Panc1 (cell line): Measurements from ENCODE around the gene NUFIP1. TPM values are rescaled to one million over a fixed set of nuclear protein-coding genes. Genes with fewer than 3 reads are reported as not detected.

Experiments used
- ATAC-seq: fragments of 200-7000 bp; cut with Tn5 transposase; 2 replicates; pipeline ENCODE4 v1.9.1; 2020; ENCODE audit warnings: mild to moderate bottlenecking, moderate library complexity
- BruUV-seq: library from RNA; stranded (reverse); fragments of 400-500 nt; replicated peaks from 2 replicates; lab custom pipeline; 2021; lab: Mats Ljungman, UMichigan
- CTCF ChIA-PET: fragments of 300-600 bp; sonication (Branson Sonifier 250); formaldehyde crosslinking; loops from one replicate; lab custom pipeline; 2022; ENCODE audit warnings: antibody characterized with exemption; lab: Charles Lee
- POLR2A ChIA-PET: fragments of 300-600 bp; sonication (Branson Sonifier 250); formaldehyde crosslinking; loops from one replicate; lab custom pipeline; 2022; ENCODE audit warnings: antibody characterized with exemption; lab: Charles Lee
- DNase-seq: peaks from one replicate; pipeline ENCODE4 v3.0.0-alpha.2; 2010; ENCODE audit warnings: low read depth, low spot score
- H3K27ac ChIP-seq: 2 replicates; pipeline ENCODE4 v1.5.1; 2011; ENCODE audit warnings: mild to moderate bottlenecking, low read length, inconsistent platforms
- H3K27me3 ChIP-seq: fragments of 200-500 bp; sonication (Bioruptor generic); 2 replicates; pipeline ENCODE4 v1.6.0; 2014; ENCODE audit warnings: low read length, inconsistent platforms; ENCODE audit not compliant: control insufficient read depth, insufficient read depth
- H3K36me3 ChIP-seq: fragments of 200-500 bp; sonication (Bioruptor generic); 2 replicates; pipeline ENCODE4 v1.5.1; 2014; ENCODE audit warnings: inconsistent platforms, mild to moderate bottlenecking, low read length, moderate library complexity; ENCODE audit not compliant: control insufficient read depth, insufficient read depth
- H3K4me1 ChIP-seq: 2 replicates; pipeline ENCODE4 v1.5.1; 2011; ENCODE audit warnings: inconsistent platforms, mild to moderate bottlenecking, low read length, moderate library complexity; ENCODE audit not compliant: control insufficient read depth, insufficient read depth
- H3K4me3 ChIP-seq, 2 experiments: 2 replicates each; pipeline ENCODE4 v1.5.1; 2011 to 2012; ENCODE audit warnings: low read depth in 2 of 2, low read length in 2 of 2, mild to moderate bottlenecking in 2 of 2, inconsistent platforms in 1 of 2, moderate library complexity in 1 of 2
- H3K9me3 ChIP-seq: fragments of 200-500 bp; sonication (Bioruptor generic); 2 replicates; pipeline ENCODE4 v1.5.1; 2014; ENCODE audit warnings: low read depth, mild to moderate bottlenecking, inconsistent platforms, low read length, moderate library complexity; ENCODE audit not compliant: control insufficient read depth, insufficient read depth
- CTCF ChIP-seq: fragments of 450-650 bp; IDR thresholded peaks from 2 replicates; pipeline ENCODE4 v1.5.1; 2017; ENCODE audit warnings: mild to moderate bottlenecking
- POLR2AphosphoS5 ChIP-seq: IDR thresholded peaks from 2 replicates; pipeline ENCODE4 v1.6.1; 2012; ENCODE audit warnings: mild to moderate bottlenecking, low read depth, low read length, moderate library complexity
- SIN3A ChIP-seq: IDR thresholded peaks from 2 replicates; pipeline ENCODE4 v1.6.1; 2012; ENCODE audit warnings: low read depth, mild to moderate bottlenecking, low read length, moderate library complexity, borderline replicate concordance; ENCODE audit not compliant: insufficient read depth
- TCF7L2 ChIP-seq: IDR thresholded peaks from 2 replicates; pipeline ENCODE4 v1.6.1; 2011; ENCODE audit warnings: mild to moderate bottlenecking, low read depth, low read length, inconsistent platforms
- in situ Hi-C: cut with HindIII; loops from 2 replicates; pipeline ENCODE4 v1.10.0; 2016; ENCODE audit warnings: low sequenced_read_pairs, low pct_unique_long_range_greater_than_20kb
- intact Hi-C: fragments of 100-400 bp; cut with micrococcal nuclease; formaldehyde crosslinking; loops from one replicate; pipeline ENCODE4 v1.10.0; 2022; ENCODE audit not compliant: unreplicated experiment
- total RNA-seq: library from RNA; stranded (reverse); gene quantifications from one replicate; pipeline ENCODE4 v1.2.1, GENCODE V29; 2021; ENCODE audit not compliant: unreplicated experiment
- TF ChIP-seq, protein P1 (sequence below), 2 experiments: IDR thresholded peaks; 2 replicates each; pipeline ENCODE4 v1.6.1; 2011 to 2012; ENCODE audit warnings: low read depth in 2 of 2, control low read depth in 1 of 2, low read length in 1 of 2, mild to moderate bottlenecking in 1 of 2, moderate library complexity in 1 of 2; ENCODE audit not compliant: insufficient read depth in 1 of 2

Gene NUFIP1
- total RNA-seq, 1 experiment from 2014 or later = 6.6 TPM

GRCh38 chr13:44921931-44922758 lies 67.1 kb downstream of the NUFIP1 start:
- intact Hi-C loops (no loop called here), in situ Hi-C loops (no loop called here)
- peak; percentile 44; the same call in 1 of the 2 replicates for ATAC-seq
- BruUV-seq = no TSS peak
- Histone ChIP-seq H3K4me3 (no peak overlapping the region), H3K27me3 (no peaks in the 10 kb centered on the region), H3K9me3 (no peaks in the 10 kb centered on the region), H3K4me1 (no peaks in the 10 kb centered on the region), H3K36me3 (no peaks in the 10 kb centered on the region), H3K27ac (no peak overlapping the region)
- DNase-seq = peak; percentile 72
- ChIA-PET POLR2A (interaction anchor here (0.6 kb wide), 1 partner anchor 372 kb away, joined by 4 read pairs; no protein-coding TSS in a partner anchor), CTCF (interaction anchor here (0.6 kb wide), 1 partner anchor 384 kb away, joined by 3 read pairs; no protein-coding TSS in a partner anchor)
- TF ChIP-seq POLR2AphosphoS5 = no peak
- TF ChIP-seq SIN3A = no peak
- no peak for TF ChIP-seq CTCF
- TF ChIP-seq TCF7L2 = no peak
- TF ChIP-seq, protein P1, sequence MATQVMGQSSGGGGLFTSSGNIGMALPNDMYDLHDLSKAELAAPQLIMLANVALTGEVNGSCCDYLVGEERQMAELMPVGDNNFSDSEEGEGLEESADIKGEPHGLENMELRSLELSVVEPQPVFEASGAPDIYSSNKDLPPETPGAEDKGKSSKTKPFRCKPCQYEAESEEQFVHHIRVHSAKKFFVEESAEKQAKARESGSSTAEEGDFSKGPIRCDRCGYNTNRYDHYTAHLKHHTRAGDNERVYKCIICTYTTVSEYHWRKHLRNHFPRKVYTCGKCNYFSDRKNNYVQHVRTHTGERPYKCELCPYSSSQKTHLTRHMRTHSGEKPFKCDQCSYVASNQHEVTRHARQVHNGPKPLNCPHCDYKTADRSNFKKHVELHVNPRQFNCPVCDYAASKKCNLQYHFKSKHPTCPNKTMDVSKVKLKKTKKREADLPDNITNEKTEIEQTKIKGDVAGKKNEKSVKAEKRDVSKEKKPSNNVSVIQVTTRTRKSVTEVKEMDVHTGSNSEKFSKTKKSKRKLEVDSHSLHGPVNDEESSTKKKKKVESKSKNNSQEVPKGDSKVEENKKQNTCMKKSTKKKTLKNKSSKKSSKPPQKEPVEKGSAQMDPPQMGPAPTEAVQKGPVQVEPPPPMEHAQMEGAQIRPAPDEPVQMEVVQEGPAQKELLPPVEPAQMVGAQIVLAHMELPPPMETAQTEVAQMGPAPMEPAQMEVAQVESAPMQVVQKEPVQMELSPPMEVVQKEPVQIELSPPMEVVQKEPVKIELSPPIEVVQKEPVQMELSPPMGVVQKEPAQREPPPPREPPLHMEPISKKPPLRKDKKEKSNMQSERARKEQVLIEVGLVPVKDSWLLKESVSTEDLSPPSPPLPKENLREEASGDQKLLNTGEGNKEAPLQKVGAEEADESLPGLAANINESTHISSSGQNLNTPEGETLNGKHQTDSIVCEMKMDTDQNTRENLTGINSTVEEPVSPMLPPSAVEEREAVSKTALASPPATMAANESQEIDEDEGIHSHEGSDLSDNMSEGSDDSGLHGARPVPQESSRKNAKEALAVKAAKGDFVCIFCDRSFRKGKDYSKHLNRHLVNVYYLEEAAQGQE (IDR thresholded peaks at IDR 0.05; ENCODE audit: insufficient read depth in 1 of 2, low read depth in 2 of 2, low read length in 1 of 2) = no peak

GRCh38 chr13:44921246-44921877 lies 67.9 kb downstream of the NUFIP1 start:
- ChIA-PET CTCF (no interaction called here), POLR2A (no interaction called here)
- TF ChIP-seq POLR2AphosphoS5 = no peak
- TF ChIP-seq, protein P1 (IDR thresholded peaks at IDR 0.05; ENCODE audit: insufficient read depth in 1 of 2, low read depth in 2 of 2, low read length in 1 of 2) = no peak
- no peak for TF ChIP-seq SIN3A
- TF ChIP-seq CTCF = no peak
- TF ChIP-seq TCF7L2 = no peak
- Histone ChIP-seq H3K27ac (no peak overlapping the region), H3K36me3 (no peaks in the 10 kb centered on the region), H3K27me3 (no peaks in the 10 kb centered on the region), H3K4me3 (no peak overlapping the region), H3K4me1 (no peaks in the 10 kb centered on the region), H3K9me3 (no peaks in the 10 kb centered on the region)
- ATAC-seq (no peak), DNase-seq (no peak)
- in situ Hi-C loops = no loop called here
- BruUV-seq = no TSS peak
- intact Hi-C loops = no loop called here
